ENCODE data around the gene SETD3.
A peak's percentile ranks its signal among the peaks of the same experiment; 100 is the strongest.

The SETD3 gene

GRCh38 chr14:99451234-99451633 is 29.4 kb downstream of the SETD3 start:
- no peak for DNase-seq

DNA sequence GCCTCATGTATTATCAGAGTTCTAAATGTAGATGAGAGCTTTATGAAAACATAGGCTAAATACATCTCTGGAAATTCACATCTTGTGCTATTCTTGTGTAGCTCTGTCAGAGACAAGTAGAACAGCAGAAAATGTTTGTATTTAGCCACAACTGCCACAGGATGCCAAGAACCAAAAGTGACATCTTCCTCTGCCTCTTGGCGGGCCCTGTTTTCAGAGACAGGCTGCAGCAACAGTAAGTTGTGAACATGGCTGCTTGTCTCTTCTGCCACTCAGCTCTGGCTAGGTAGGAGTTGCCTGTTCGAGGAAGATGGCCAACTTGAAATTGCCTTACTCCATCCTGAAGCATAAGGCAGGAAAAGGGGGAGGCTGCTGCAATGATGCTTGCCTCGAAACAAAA is 30.4 kb downstream of the SETD3 start:
- no peak for DNase-seq

DNA sequence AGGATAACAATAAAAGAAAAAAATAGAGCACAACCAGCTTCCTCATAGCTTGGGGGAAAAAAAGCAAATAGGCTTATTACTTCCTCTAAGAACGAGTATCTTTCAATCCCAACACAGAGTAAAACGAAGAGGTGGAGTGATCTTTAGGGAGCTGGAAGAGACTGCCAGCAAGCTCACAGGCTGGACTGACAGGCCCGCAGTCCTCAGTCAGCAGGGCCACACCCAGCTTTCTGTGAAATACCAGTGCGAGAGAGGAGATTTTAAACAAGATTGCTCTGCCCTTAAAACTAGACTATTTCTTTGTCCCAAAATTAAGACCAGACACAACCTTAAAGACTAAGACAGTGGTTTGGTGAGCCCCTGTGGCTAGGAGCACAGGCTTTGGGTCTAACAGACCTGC is 32.9 kb downstream of the SETD3 start:
- no peak for DNase-seq

GRCh38 chr14:99445931-99446330 is 34.7 kb downstream of the SETD3 start:
- no peak for DNase-seq

- DNase-seq: peak in 1 of 2 donors; percentile 9
Observed at GRCh38 chr14:99441918-99442317, 38.7 kb downstream of the SETD3 start.

DNA sequence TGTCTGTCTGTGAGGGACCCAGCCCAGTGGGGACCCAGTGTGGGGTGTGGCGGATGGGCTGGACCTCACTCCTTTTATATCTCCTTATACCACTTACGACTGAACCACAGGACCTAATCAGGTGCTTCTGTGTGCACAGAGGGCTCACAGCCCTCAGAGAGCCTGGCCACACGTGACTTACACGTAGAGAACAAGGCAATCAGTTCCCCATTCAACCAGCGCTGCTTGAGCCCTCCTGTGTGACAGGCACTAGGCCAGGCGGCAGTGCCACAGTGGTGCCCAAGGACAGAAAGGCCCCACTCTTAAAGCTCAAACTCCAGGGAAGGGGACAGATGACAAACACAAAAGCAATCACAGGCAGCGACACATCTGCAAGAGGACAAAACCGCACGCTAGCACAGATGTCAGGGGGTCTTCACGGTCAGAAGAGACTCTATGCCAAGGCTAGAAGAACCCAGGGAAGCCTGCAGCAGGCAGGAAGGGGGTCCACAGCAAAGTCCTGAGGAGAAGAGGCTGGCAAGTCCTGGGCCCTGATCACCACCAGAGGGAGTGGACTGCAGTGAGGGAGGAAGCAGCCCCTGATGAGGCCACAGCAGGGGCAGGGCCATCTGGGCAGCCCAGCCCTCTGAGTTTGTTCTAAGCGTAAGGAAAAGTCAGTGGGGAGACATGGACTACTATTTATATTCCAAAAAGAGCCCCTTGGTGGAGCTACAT is 39.3 kb downstream of the SETD3 start:
- no peak for DNase-seq

GRCh38 chr14:99440278-99440677 is 40.4 kb downstream of the SETD3 start:
- DNase-seq: no peak

DNA sequence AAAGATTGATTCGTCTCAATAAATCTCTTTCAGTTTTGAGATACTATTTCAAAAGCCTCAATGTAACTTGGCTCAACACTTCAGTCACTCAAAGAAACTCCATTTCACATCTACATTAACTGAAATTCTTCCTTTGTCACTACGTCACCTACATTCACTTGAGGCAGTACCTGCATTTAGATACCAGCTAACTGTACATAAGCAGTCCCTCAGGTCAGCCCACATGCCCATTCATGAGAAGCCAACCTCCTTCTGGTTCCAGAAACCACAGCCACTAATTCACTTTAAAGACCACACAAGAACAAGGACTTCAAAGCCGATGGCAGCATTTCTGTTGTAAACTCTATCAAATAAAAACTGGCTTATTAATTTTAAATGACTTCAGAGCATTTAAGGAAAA is 43.0 kb downstream of the SETD3 start:
- DNase-seq: no peak

DNA sequence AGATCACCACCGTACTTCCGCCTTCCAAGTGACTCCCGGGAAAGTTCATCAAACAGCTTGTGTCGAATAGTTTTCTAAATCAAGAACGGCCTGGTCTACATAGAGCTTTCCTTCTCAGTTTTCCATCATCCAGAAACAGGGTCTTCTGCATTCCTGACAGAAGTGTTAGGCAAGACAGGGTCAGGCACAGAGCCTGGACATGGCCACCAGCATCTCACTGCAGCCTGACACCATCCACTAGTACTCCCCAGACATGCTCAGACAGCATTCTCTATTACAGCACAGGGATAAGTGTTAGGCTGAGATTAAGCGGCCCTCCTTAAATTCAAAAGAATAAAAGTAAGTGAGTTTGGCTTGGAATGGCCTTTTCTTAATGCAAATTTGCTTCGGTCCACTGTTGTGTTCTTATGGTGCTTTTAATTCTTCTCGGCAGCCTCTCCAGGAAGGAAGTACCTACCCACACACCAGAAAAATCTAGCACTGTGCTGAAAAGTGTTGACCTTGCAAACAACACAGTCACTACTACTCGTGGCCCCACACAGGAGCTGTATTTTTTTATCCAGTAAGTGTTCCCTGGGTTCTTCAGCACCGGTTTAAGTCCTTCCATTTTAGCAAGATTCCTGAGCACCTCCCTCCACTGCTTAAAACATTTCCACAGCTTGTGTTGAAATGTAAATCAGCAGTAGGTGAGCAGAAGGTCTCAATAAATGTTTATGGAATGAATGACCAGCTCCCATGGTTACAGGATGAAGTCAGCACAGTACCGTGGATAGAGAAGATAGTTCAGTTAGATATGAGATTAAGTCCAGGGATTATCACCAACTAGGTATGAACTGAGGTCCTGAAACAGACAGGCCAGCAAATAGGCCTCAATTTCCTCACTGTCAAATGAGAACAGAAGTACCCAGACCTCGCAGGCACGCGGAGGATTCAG is 44.1 kb downstream of the SETD3 start:
- no peak for DNase-seq

DNA sequence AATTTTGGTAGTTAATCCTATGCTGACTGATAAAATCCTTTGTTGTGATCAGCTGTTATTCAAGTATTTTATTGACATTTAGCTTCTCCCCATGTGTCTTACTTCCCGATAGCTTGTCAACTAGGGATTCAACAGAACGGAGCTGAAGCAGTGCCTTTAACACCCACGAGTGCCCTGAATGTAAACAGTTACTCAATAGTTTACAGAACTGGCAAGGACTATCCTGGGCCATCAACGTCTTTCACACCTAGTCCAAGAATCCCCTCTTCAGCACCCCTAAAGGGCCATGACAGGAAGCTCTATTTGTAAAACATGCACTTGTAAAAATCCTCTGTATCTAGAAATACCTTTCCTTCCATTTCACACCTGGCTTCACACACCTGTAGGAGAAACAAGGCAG is 45.3 kb downstream of the SETD3 start:
- no peak for DNase-seq

DNA sequence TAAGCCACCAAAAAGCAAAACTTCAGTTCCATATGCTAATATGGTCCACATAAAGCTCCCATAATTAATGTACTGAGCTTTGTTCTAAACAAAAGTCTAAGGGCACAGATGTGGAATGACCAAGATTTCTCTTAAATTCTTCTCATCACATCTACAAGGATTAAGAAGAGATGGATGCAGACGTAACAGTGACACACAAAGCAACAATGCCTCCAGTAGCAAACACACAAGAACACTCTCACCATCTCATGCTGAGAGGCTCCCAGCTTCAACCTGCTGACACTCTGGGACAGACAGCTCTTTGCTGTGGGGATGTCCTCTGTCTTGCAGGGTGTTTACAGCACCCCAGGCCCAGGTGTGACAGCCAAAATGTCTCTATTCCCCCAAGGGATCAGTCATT is 48.2 kb downstream of the SETD3 start:
- DNase-seq: no peak

DNA sequence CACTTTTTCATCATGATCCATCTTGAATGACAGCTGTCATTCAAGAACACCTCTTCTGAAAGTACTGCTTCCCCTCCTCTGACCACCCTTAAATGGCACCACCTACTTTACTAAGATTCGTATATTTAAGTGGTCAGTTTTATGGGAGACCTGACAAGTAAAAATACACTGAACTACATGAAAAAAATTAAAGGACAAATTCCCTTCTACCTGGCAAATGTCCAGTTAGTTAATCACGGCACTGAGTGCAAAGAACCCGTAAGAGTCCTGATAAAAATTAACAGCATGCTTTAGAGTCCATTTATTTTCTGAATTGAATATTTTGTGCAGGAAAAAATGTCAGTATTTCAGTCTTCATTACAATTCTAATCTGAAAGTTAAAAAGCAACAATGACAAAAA is 48.7 kb downstream of the SETD3 start:
- DNase-seq: no peak

GRCh38 chr14:99430491-99430890 is 50.2 kb downstream of the SETD3 start:
- DNase-seq: peak in 1 of 2 donors; percentile 21

DNA sequence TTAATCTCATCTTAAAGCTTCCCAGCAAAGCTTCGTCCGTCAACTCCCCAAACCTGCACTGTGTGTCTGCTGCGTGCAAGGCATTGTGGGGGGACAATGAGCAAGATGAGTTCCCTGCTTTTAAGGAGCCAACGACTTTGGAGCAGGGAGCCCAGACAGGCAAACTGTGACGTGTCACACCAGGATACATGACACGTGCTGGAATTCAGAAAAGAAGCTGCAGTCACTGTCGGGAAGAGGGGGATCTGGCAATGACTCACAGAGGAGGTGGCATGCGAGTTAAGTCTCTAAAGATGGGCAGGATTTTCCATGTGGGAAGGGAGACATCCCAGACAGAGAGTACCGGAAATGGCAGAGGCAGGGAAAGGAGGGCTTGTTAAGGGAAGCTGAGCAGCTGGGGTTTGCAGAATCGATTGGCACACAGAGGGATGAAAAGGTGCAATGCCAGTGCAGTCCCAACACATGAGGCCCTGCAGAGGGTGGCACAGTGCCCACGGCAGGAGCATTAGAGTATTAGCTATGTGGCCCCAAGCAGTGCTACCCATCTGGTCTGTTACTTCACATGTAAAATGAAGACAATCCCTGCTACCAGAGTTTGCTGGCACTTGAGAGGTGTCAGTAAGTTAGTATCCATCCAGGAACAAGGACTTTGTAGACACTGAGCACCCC is 52.9 kb downstream of the SETD3 start:
- no peak for DNase-seq

DNA sequence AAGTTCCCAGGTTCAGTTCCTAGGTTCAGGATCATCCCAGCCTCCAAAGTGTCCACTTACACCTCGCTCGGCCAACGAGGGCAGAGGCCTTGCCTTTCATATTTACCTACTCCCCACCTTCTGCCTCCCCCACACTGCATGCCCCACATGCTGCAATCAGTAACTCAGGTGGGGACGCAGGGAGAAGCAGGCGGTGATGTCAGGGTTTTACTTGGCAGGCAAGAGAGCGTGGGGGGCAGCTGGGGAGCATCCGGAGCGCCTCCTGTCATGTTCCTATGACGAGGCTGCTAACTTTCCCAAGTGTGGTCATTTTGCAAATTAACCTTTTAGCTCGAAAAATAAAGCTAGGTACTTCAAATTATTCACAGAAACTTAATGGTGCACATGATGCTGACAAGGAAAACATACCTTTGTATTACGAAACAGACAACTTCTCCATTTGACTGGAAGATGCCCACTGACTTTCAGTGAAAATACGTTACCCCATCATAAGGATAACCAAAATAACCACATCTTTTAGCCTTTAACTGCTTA is 53.8 kb downstream of the SETD3 start:
- DNase-seq: no peak

DNA sequence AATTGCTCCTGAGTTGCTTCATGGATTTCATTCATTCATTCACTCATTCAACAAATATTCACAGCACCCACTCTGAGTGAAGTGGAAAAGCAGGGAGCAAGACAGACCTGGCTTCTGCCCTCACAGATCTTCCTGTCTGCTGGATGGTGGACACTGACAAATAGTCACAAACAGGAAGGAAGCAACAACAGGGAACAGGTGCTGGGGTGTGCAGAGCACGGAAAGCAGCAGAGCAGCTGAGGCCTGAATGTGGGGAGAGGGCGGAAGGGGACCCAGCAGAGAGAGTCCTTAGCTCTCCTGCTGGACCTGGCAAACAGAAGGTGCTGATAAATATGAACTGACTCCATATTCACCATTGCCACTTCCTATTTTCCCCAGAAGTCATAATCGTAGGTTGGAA is 54.4 kb downstream of the SETD3 start:
- DNase-seq: no peak

DNA sequence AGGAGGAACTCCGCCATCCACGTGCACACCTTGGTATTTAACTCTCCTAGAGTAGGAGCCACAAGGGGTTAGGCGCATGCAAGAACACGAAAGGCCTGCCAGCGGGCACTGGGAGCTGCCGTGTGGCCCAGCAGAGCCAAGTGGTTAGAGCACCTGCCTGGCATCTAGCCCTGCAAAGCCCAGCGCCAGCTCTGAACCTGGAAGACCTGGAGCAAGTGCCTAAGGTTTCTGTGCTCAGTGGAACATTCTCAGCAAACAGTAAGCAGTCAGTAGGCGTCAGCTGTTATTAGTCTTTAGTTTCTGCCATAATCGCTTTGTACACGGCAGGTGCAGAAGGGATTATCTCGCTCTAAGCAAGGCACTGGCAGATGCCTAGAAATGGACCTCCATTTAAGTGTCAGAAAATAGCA is 55.4 kb downstream of the SETD3 start:
- no peak for DNase-seq

- no peak for DNase-seq
Observed at GRCh38 chr14:99424306-99424877, 56.3 kb downstream of the SETD3 start.

DNA sequence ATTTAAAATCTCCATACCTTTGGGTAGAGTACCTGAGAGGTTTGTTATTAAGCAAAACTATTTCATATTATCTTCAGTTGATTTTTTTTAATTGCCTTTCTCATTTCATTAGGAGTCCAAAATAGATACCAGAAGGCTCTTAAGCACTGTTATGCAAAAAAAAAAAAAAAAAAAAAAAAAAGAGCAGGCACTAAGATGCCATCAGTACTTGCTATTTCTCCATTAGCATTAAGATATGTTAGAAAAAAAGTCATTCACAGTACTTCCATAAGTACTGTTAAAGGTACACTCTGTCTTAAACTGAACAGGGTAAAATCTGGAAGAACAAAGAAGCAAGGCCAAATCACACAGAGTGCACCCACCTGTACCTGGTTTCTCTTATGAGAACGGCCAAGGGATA is 57.2 kb downstream of the SETD3 start:
- DNase-seq: no peak

DNA sequence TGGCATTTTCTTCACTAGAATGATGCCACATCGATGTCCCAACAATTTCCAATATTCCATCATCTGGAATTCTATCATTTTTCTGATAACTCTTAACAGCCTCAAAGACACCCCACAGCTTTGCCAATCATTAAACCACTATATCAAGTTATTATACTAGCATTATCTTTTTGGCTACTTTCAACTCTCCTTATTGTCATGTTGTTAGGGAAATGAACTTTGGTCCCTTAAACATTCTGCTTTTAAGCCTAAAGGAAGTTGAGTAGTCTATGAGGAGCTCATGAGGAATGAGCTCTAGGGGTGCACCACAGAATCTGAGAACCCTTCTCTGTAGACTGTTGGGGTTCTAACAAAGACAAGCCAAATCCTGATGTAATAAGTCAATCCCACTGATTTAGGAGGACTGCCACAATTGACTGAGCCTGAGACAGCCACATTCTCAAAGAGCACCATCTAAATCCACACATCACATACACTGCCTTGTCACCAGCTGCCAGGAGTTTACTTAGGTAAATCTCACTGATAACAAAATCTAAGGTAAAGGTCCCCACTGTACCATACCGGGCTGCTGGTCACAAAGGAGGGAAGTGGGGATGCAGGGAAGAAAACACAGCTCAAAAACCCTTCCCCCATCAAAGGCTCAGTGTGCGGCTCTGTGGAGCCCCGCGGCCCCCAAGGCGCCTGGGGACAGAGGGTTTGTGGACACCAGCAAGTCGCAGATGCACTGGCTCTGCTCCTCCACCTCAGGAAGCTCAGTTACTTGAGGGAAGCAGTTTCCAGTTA is 58.2 kb downstream of the SETD3 start:
- DNase-seq: no peak

- DNase-seq: no peak
Observed at GRCh38 chr14:99420711-99421110, 59.9 kb downstream of the SETD3 start.

GRCh38 chr14:99419905-99420304 is 60.8 kb downstream of the SETD3 start:
- DNase-seq: no peak
